ENCODE data around the gene EEF2. TPM values are rescaled to one million over a fixed set of nuclear protein-coding genes. Genes with fewer than 3 reads are reported as not detected.
"Not testable (repeated sequence)": the region's sequence is repeated elsewhere in the genome, so short reads cannot be mapped to it uniquely, and the experiment has no call there.

Gene EEF2
- total RNA-seq, 1 experiment from 2014 or later = 1,644 TPM

GRCh38 chr19:3950871-3951861 is 34.1 kb downstream of the EEF2 start:
- Histone ChIP-seq H3K79me2 (ENCODE audit: low read length) (no peaks in the 10 kb centered on the region), H3K4me1 (ENCODE audit: low read length) (no peaks in the 10 kb centered on the region), H3K9me3 (ENCODE audit: low read length) (no peaks in the 10 kb centered on the region), H3K27ac (ENCODE audit: low read length) (no peak overlapping the region), H3K27me3 (ENCODE audit: low read length) (no peaks in the 10 kb centered on the region), H4K20me1 (ENCODE audit: insufficient read depth, low read depth, low read length) (no peaks in the 10 kb centered on the region; the same call in 1 of the 2 replicates), H3K4me3 (ENCODE audit: low read length) (no peak overlapping the region), H2AFZ (ENCODE audit: low read length) (no peak overlapping the region), H3K9me2 (replicated peaks; ENCODE audit: insufficient read depth, low read length) (no peaks in the 10 kb centered on the region), H3K9ac (ENCODE audit: low read length) (no peak overlapping the region), H3K36me3 (ENCODE audit: insufficient read depth, low read length) (no peaks in the 10 kb centered on the region), H3K4me2 (ENCODE audit: low read depth, low read length, poor library complexity, severe bottlenecking) (no peak overlapping the region)
- no peak for DNase-seq

GRCh38 chr19:3949997-3950859 is 35.0 kb downstream of the EEF2 start:
- Histone ChIP-seq H3K36me3 (ENCODE audit: insufficient read depth, low read length) (no peaks in the 10 kb centered on the region), H3K4me2 (ENCODE audit: low read depth, low read length, poor library complexity, severe bottlenecking) (no peak overlapping the region), H4K20me1 (ENCODE audit: insufficient read depth, low read depth, low read length) (no peaks in the 10 kb centered on the region; the same call in 1 of the 2 replicates), H3K4me1 (ENCODE audit: low read length) (no peaks in the 10 kb centered on the region), H3K4me3 (ENCODE audit: low read length) (no peak overlapping the region), H3K9ac (ENCODE audit: low read length) (no peak overlapping the region), H2AFZ (ENCODE audit: low read length) (no peak overlapping the region), H3K79me2 (ENCODE audit: low read length) (no peaks in the 10 kb centered on the region), H3K27ac (ENCODE audit: low read length) (no peak overlapping the region), H3K27me3 (ENCODE audit: low read length) (no peaks in the 10 kb centered on the region), H3K9me3 (ENCODE audit: low read length) (no peaks in the 10 kb centered on the region), H3K9me2 (replicated peaks; ENCODE audit: insufficient read depth, low read length) (no peaks in the 10 kb centered on the region)
- DNase-seq = no peak

- no peak overlapping the region for H3K9ac ChIP-seq (ENCODE audit: low read length)
- H2AFZ ChIP-seq (ENCODE audit: low read length) = no peak overlapping the region
- no peaks in the 10 kb centered on the region; the same call in 1 of the 2 replicates for H4K20me1 ChIP-seq (ENCODE audit: insufficient read depth, low read depth, low read length)
- no peaks in the 10 kb centered on the region for H3K79me2 ChIP-seq (ENCODE audit: low read length)
- no peak overlapping the region for H3K4me2 ChIP-seq (ENCODE audit: low read depth, low read length, poor library complexity, severe bottlenecking)
- H3K4me3 ChIP-seq (ENCODE audit: low read length) = no peak overlapping the region
- no peaks in the 10 kb centered on the region for H3K36me3 ChIP-seq (ENCODE audit: insufficient read depth, low read length)
- H3K27me3 ChIP-seq (ENCODE audit: low read length) = no peaks in the 10 kb centered on the region
- H3K9me3 ChIP-seq (ENCODE audit: low read length) = no peaks in the 10 kb centered on the region
- no peak for DNase-seq
- H3K27ac ChIP-seq (ENCODE audit: low read length) = no peak overlapping the region
- H3K9me2 ChIP-seq (replicated peaks; ENCODE audit: insufficient read depth, low read length) = no peaks in the 10 kb centered on the region
- H3K4me1 ChIP-seq (ENCODE audit: low read length) = no peaks in the 10 kb centered on the region
Observed at GRCh38 chr19:3949294-3949693, 36.0 kb downstream of the EEF2 start.

- H3K27me3 ChIP-seq (ENCODE audit: low read length); H3K36me3 ChIP-seq (ENCODE audit: insufficient read depth, low read length); H3K4me3 ChIP-seq (ENCODE audit: low read length); H3K9me3 ChIP-seq (ENCODE audit: low read length); H3K79me2 ChIP-seq (ENCODE audit: low read length); H3K27ac ChIP-seq (ENCODE audit: low read length); H3K9me2 ChIP-seq (replicated peaks; ENCODE audit: insufficient read depth, low read length); DNase-seq; H3K4me2 ChIP-seq (ENCODE audit: low read depth, low read length, poor library complexity, severe bottlenecking); H2AFZ ChIP-seq (ENCODE audit: low read length); H3K4me1 ChIP-seq (ENCODE audit: low read length); H3K9ac ChIP-seq (ENCODE audit: low read length); H4K20me1 ChIP-seq (ENCODE audit: insufficient read depth, low read depth, low read length): not testable (repeated sequence)
Observed at GRCh38 chr19:3947316-3947933, 37.8 kb downstream of the EEF2 start.

DNA sequence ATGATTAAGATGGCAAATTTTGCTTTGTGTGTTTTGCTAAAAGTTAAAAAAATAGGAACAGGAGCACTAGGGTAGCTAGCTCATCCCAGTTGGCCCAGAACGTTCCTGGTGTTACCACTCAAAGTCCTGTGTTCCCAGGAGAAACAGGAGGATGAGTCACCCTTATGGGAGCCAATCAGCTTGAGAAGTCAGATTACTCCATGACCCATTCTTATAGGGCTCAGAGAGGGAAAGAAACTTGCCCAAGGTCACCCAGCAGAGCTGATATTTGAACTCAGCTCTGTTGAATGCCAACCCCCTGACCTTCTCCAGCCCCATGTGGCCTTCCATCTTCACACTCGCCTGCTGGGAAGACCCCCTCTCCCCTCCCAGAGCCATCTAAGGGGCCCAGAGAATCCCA is 39.4 kb downstream of the EEF2 start:
- H3K9me2 ChIP-seq (replicated peaks; ENCODE audit: insufficient read depth, low read length) = no peaks in the 10 kb centered on the region
- no peaks in the 10 kb centered on the region for H3K79me2 ChIP-seq (ENCODE audit: low read length)
- H3K27ac ChIP-seq (ENCODE audit: low read length) = no peak overlapping the region
- H3K9ac ChIP-seq (ENCODE audit: low read length) = no peak overlapping the region
- no peak for DNase-seq
- no peak overlapping the region for H3K4me3 ChIP-seq (ENCODE audit: low read length)
- H3K36me3 ChIP-seq (ENCODE audit: insufficient read depth, low read length) = no peaks in the 10 kb centered on the region
- no peaks in the 10 kb centered on the region for H3K4me1 ChIP-seq (ENCODE audit: low read length)
- H4K20me1 ChIP-seq (ENCODE audit: insufficient read depth, low read depth, low read length) = no peaks in the 10 kb centered on the region
- no peak overlapping the region for H3K4me2 ChIP-seq (ENCODE audit: low read depth, low read length, poor library complexity, severe bottlenecking)
- no peaks in the 10 kb centered on the region for H3K27me3 ChIP-seq (ENCODE audit: low read length)
- H2AFZ ChIP-seq (ENCODE audit: low read length) = no peak overlapping the region
- no peaks in the 10 kb centered on the region for H3K9me3 ChIP-seq (ENCODE audit: low read length)

- DNase-seq = no peak
- Histone ChIP-seq H3K4me2 (ENCODE audit: low read depth, low read length, poor library complexity, severe bottlenecking) (no peak overlapping the region), H3K27ac (ENCODE audit: low read length) (no peak overlapping the region), H3K27me3 (ENCODE audit: low read length) (no peaks in the 10 kb centered on the region), H3K79me2 (ENCODE audit: low read length) (no peaks in the 10 kb centered on the region), H3K9me2 (replicated peaks; ENCODE audit: insufficient read depth, low read length) (no peaks in the 10 kb centered on the region), H2AFZ (ENCODE audit: low read length) (no peak overlapping the region), H3K9me3 (ENCODE audit: low read length) (no peaks in the 10 kb centered on the region), H3K36me3 (ENCODE audit: insufficient read depth, low read length) (no peaks in the 10 kb centered on the region), H3K4me1 (ENCODE audit: low read length) (no peaks in the 10 kb centered on the region), H4K20me1 (ENCODE audit: insufficient read depth, low read depth, low read length) (no peaks in the 10 kb centered on the region), H3K9ac (ENCODE audit: low read length) (no peak overlapping the region), H3K4me3 (ENCODE audit: low read length) (no peak overlapping the region)
Observed at GRCh38 chr19:3944018-3944721, 41.1 kb downstream of the EEF2 start.

- Histone ChIP-seq H3K27ac (ENCODE audit: low read length) (no peak overlapping the region), H3K4me1 (ENCODE audit: low read length) (no peaks in the 10 kb centered on the region), H3K79me2 (ENCODE audit: low read length) (no peaks in the 10 kb centered on the region), H3K27me3 (ENCODE audit: low read length) (no peaks in the 10 kb centered on the region), H3K4me3 (ENCODE audit: low read length) (no peak overlapping the region), H3K9me3 (ENCODE audit: low read length) (no peaks in the 10 kb centered on the region), H3K9me2 (replicated peaks; ENCODE audit: insufficient read depth, low read length) (no peaks in the 10 kb centered on the region), H2AFZ (ENCODE audit: low read length) (no peak overlapping the region), H4K20me1 (ENCODE audit: insufficient read depth, low read depth, low read length) (no peaks in the 10 kb centered on the region), H3K36me3 (ENCODE audit: insufficient read depth, low read length) (no peaks in the 10 kb centered on the region), H3K4me2 (ENCODE audit: low read depth, low read length, poor library complexity, severe bottlenecking) (no peak overlapping the region), H3K9ac (ENCODE audit: low read length) (no peak overlapping the region)
- peak; percentile 60 for DNase-seq
Observed at GRCh38 chr19:3942790-3943409, 42.4 kb downstream of the EEF2 start.
